Measurements from ENCODE around the gene PSKH1. TPM values are rescaled to one million over a fixed set of nuclear protein-coding genes. Genes with fewer than 3 reads are reported as not detected.

The PSKH1 gene
- total and polyA plus RNA-seq, 2 donors, result 8.8 to 12.6 TPM

DNA sequence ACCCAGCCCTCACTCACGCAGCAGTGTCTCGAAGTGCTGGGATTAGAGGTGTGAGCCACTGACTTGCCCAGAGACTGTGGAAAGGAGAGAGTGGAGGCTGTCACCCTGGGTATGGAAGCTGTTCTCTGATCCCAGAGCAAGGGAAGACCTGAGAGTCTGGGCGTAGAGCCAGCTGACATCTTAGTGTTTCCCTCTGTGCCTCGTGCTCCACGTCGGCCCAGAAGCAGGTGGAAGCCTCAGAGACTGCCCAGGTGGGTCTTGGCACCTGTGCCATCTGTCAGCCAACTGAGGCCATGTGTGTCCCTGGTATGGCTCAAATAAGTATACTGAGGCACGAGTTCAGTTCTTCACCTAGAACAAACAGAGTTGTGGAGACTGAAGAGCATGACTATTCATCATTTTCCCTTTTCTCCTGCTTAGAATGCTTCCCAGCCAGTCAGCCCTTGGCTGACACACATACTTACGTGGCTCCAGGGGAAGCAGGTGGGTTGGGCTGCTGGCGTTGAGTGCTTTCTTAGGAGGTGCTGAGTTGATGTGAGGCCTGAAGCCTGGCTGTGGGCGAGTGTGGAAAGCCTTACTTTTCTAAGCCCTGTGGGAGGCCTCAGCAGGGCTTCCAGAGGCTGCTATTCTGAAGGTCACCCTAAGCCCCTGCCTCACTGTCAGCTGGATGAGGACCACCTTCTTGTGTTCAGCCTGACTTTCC, 30.5 kb downstream of the PSKH1 start:
- no peaks in the 10 kb centered on the region for H3K9me3 ChIP-seq (ENCODE audit: control insufficient read depth in 2 of 2, insufficient read depth in 1 of 2, low read length in 1 of 2)
- DNase-seq (ENCODE audit: low read depth in 6 of 9, low spot score in 9 of 9), result no peak
- WGBS, result 95% methylated on average over 10 of the region's 10 CpGs
- no peaks in the 10 kb centered on the region for H3K4me1 ChIP-seq (ENCODE audit: control insufficient read depth in 2 of 2, insufficient read depth in 2 of 2, low read length in 2 of 2)
- no peak overlapping the region for H3K4me3 ChIP-seq (ENCODE audit: low read length in 2 of 2)
- peaks cover 35 to 52% of the 10 kb centered on the region in 2 donors for H3K36me3 ChIP-seq (ENCODE audit: control insufficient read depth in 2 of 2, insufficient read depth in 2 of 2, low read length in 1 of 2)
- H3K27ac ChIP-seq (ENCODE audit: low read depth in 1 of 2, low read length in 1 of 2), result no peak overlapping the region
- H3K27me3 ChIP-seq (ENCODE audit: control insufficient read depth in 2 of 2, insufficient read depth in 1 of 2, low read length in 1 of 2), result no peaks in the 10 kb centered on the region

GRCh38 chr16:67924140-67924906, 31.3 kb downstream of the PSKH1 start:
- no peak for DNase-seq (ENCODE audit: low read depth in 6 of 9, low spot score in 9 of 9)
- Histone ChIP-seq H3K4me3 (ENCODE audit: low read length in 2 of 2) (no peak overlapping the region), H3K27ac (ENCODE audit: low read depth in 1 of 2, low read length in 1 of 2) (no peak overlapping the region), H3K9me3 (ENCODE audit: control insufficient read depth in 2 of 2, insufficient read depth in 1 of 2, low read length in 1 of 2) (no peaks in the 10 kb centered on the region), H3K36me3 (ENCODE audit: control insufficient read depth in 2 of 2, insufficient read depth in 2 of 2, low read length in 1 of 2) (peaks cover 42 to 53% of the 10 kb centered on the region in 2 donors), H3K4me1 (ENCODE audit: control insufficient read depth in 2 of 2, insufficient read depth in 2 of 2, low read length in 2 of 2) (no peaks in the 10 kb centered on the region), H3K27me3 (ENCODE audit: control insufficient read depth in 2 of 2, insufficient read depth in 1 of 2, low read length in 1 of 2) (no peaks in the 10 kb centered on the region)
- WGBS, result 98% methylated on average over 10 of the region's 10 CpGs

- peaks cover 56 to 61% of the 10 kb centered on the region in 2 donors for H3K36me3 ChIP-seq (ENCODE audit: control insufficient read depth in 2 of 2, insufficient read depth in 2 of 2, low read length in 1 of 2)
- 91% methylated on average over 13 of the region's 13 CpGs for WGBS
Measured at GRCh38 chr16:67926181-67926750, 33.2 kb downstream of the PSKH1 start.

DNA sequence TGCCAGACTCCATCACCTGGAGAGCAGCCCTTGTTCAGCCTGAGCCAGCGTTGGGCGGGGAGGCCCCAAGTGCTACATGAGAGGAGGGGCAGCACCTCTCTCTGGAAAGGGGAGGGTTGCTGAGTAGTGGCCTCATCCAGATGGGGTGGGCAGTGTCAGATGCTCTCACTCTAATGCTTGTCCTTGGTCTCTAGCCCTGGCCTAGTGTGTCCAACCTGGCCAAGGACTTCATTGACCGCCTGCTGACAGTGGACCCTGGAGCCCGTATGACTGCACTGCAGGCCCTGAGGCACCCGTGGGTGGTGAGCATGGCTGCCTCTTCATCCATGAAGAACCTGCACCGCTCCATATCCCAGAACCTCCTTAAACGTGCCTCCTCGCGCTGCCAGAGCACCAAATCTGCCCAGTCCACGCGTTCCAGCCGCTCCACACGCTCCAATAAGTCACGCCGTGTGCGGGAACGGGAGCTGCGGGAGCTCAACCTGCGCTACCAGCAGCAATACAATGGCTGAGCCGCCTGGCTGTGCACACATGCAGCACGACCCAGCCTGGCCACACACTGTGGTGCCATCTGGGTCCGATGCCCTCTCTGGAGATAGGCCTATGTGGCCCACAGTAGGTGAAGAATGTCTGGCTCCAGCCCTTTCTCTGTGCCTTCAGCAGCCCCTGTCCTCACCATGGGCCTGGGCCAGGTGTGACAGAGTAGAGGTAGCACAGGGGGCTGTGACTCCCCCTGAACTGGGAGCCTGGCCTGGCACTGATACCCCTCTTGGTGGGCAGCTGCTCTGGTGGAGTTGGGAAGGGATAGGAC, 34.3 kb downstream of the PSKH1 start:
- H3K27ac ChIP-seq (ENCODE audit: low read depth in 1 of 2, low read length in 1 of 2), result no peak overlapping the region

More at GRCh38 chr16:67926181-67926750, 33.2 kb downstream of the PSKH1 start:
- Histone ChIP-seq H3K27me3 (ENCODE audit: control insufficient read depth in 2 of 2, insufficient read depth in 1 of 2, low read length in 1 of 2) (no peaks in the 10 kb centered on the region), H3K4me3 (ENCODE audit: low read length in 2 of 2) (no peak overlapping the region), H3K9me3 (ENCODE audit: control insufficient read depth in 2 of 2, insufficient read depth in 1 of 2, low read length in 1 of 2) (no peaks in the 10 kb centered on the region), H3K4me1 (ENCODE audit: control insufficient read depth in 2 of 2, insufficient read depth in 2 of 2, low read length in 2 of 2) (no peaks in the 10 kb centered on the region), H3K27ac (ENCODE audit: low read depth in 1 of 2, low read length in 1 of 2) (no peak overlapping the region)
- DNase-seq (ENCODE audit: low read depth in 6 of 9, low spot score in 9 of 9), result no peak

DNA sequence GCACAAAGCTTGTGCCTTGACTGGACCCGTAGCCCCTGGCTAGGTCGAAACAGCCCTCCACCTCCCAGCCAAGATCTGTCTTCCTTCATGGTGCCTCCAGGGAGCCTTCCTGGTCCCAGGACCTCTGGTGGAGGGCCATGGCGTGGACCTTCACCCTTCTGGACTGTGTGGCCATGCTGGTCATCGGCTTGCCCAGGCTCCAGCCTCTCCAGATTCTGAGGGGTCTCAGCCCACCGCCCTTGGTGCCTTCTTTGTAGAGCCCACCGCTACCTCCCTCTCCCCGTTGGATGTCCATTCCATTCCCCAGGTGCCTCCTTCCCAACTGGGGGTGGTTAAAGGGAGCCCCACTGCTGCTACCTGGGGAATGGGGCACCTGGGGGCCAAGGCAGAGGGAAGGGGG, 35.1 kb downstream of the PSKH1 start:
- no peak overlapping the region for H3K4me3 ChIP-seq (ENCODE audit: low read length in 2 of 2)
- no peak for DNase-seq (ENCODE audit: low read depth in 6 of 9, low spot score in 9 of 9)
- H3K4me1 ChIP-seq (ENCODE audit: control insufficient read depth in 2 of 2, insufficient read depth in 2 of 2, low read length in 2 of 2), result no peaks in the 10 kb centered on the region
- H3K36me3 ChIP-seq (ENCODE audit: control insufficient read depth in 2 of 2, insufficient read depth in 2 of 2, low read length in 1 of 2), result peaks cover 47 to 68% of the 10 kb centered on the region in 2 donors
- H3K27ac ChIP-seq (ENCODE audit: low read depth in 1 of 2, low read length in 1 of 2), result no peak overlapping the region
- H3K9me3 ChIP-seq (ENCODE audit: control insufficient read depth in 2 of 2, insufficient read depth in 1 of 2, low read length in 1 of 2), result no peaks in the 10 kb centered on the region
- H3K27me3 ChIP-seq (ENCODE audit: control insufficient read depth in 2 of 2, insufficient read depth in 1 of 2, low read length in 1 of 2), result no peaks in the 10 kb centered on the region
- 98% methylated on average over 7 of the region's 7 CpGs for WGBS

More for the DNA sequence above, 34.3 kb downstream of the PSKH1 start:
- WGBS, result 97% methylated on average over 22 of the region's 22 CpGs
- Histone ChIP-seq H3K27me3 (ENCODE audit: control insufficient read depth in 2 of 2, insufficient read depth in 1 of 2, low read length in 1 of 2) (no peaks in the 10 kb centered on the region), H3K4me3 (ENCODE audit: low read length in 2 of 2) (no peak overlapping the region), H3K4me1 (ENCODE audit: control insufficient read depth in 2 of 2, insufficient read depth in 2 of 2, low read length in 2 of 2) (no peaks in the 10 kb centered on the region), H3K36me3 (ENCODE audit: control insufficient read depth in 2 of 2, insufficient read depth in 2 of 2, low read length in 1 of 2) (peaks cover 54 to 70% of the 10 kb centered on the region in 2 donors), H3K9me3 (ENCODE audit: control insufficient read depth in 2 of 2, insufficient read depth in 1 of 2, low read length in 1 of 2) (no peaks in the 10 kb centered on the region)
- DNase-seq (ENCODE audit: low read depth in 6 of 9, low spot score in 9 of 9), result no peak

- Histone ChIP-seq H3K4me3 (ENCODE audit: low read length in 2 of 2) (no peak overlapping the region), H3K9me3 (ENCODE audit: control insufficient read depth in 2 of 2, insufficient read depth in 1 of 2, low read length in 1 of 2) (no peaks in the 10 kb centered on the region), H3K36me3 (ENCODE audit: control insufficient read depth in 2 of 2, insufficient read depth in 2 of 2, low read length in 1 of 2) (peaks cover 46 to 66% of the 10 kb centered on the region in 2 donors), H3K4me1 (ENCODE audit: control insufficient read depth in 2 of 2, insufficient read depth in 2 of 2, low read length in 2 of 2) (no peaks in the 10 kb centered on the region), H3K27ac (ENCODE audit: low read depth in 1 of 2, low read length in 1 of 2) (no peak overlapping the region), H3K27me3 (ENCODE audit: control insufficient read depth in 2 of 2, insufficient read depth in 1 of 2, low read length in 1 of 2) (no peaks in the 10 kb centered on the region)
- peak in 8 of 9 donors; percentile 46 to 83 (median 66) for DNase-seq (ENCODE audit: low read depth in 6 of 9, low spot score in 9 of 9)
- 65% methylated on average over 16 of the region's 16 CpGs for WGBS
Measured at GRCh38 chr16:67928561-67929364, 35.7 kb downstream of the PSKH1 start.

DNA sequence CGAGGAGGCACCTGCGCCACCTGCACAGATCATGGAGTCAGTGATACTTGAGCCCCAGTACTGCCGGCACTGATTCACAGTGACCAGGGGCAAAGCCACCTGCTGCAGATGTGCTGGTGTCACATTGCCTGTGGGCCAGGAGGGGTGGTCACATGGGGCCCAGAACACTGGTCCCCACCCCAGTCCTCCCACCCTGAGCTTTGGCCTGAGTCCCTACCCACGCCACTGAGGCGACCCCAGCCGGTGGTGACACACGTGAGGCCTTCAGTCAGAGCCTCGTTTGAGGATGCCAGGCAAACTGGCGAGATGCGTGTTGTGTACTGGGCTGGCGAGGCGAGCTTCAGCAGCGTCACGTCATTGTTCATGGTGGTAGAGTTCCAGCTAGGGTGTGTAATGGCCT, 37.1 kb downstream of the PSKH1 start:
- Histone ChIP-seq H3K4me3 (ENCODE audit: low read length in 2 of 2) (no peak overlapping the region), H3K9me3 (ENCODE audit: control insufficient read depth in 2 of 2, insufficient read depth in 1 of 2, low read length in 1 of 2) (no peaks in the 10 kb centered on the region), H3K36me3 (ENCODE audit: control insufficient read depth in 2 of 2, insufficient read depth in 2 of 2, low read length in 1 of 2) (peaks cover 51 to 77% of the 10 kb centered on the region in 2 donors), H3K4me1 (ENCODE audit: control insufficient read depth in 2 of 2, insufficient read depth in 2 of 2, low read length in 2 of 2) (peaks cover 0 to 7% of the 10 kb centered on the region in 2 donors), H3K27ac (ENCODE audit: low read depth in 1 of 2, low read length in 1 of 2) (no peak overlapping the region), H3K27me3 (ENCODE audit: control insufficient read depth in 2 of 2, insufficient read depth in 1 of 2, low read length in 1 of 2) (no peaks in the 10 kb centered on the region)
- WGBS, result 98% methylated on average over 14 of the region's 14 CpGs
- no peak for DNase-seq (ENCODE audit: low read depth in 6 of 9, low spot score in 9 of 9)

DNA sequence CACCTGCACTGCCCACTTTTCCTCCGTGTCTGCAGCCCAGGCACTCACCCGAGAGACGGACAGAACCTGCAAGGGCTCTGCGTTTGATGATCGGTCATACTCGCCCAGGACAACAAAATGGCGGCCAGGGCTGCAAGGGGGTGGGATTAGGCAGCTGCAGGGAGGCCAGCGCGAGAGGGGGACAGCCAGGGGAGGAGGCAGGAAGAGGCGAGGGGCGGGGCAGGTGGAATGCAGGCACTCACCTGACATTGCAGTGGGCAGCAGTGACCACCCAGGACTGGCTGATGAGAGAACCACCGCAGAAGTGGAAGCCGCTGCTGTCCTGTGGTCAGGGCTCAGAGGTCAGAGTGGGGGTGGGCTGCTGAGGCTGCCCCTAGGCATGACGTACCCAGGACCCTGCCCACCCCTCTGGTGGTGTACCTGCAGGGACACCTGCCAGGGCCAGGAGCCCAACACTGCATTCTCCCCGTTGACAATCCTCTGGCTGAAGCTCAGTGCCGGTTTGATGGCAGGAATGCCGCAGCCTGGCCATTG, 37.7 kb downstream of the PSKH1 start:
- peaks cover 54 to 80% of the 10 kb centered on the region in 2 donors for H3K36me3 ChIP-seq (ENCODE audit: control insufficient read depth in 2 of 2, insufficient read depth in 2 of 2, low read length in 1 of 2)

More for the DNA sequence above, 37.7 kb downstream of the PSKH1 start:
- no peak for DNase-seq (ENCODE audit: low read depth in 6 of 9, low spot score in 9 of 9)
- no peak overlapping the region for H3K27ac ChIP-seq (ENCODE audit: low read depth in 1 of 2, low read length in 1 of 2)
- peaks cover 0 to 11% of the 10 kb centered on the region in 2 donors for H3K4me1 ChIP-seq (ENCODE audit: control insufficient read depth in 2 of 2, insufficient read depth in 2 of 2, low read length in 2 of 2)
- no peaks in the 10 kb centered on the region for H3K27me3 ChIP-seq (ENCODE audit: control insufficient read depth in 2 of 2, insufficient read depth in 1 of 2, low read length in 1 of 2)
- no peaks in the 10 kb centered on the region for H3K9me3 ChIP-seq (ENCODE audit: control insufficient read depth in 2 of 2, insufficient read depth in 1 of 2, low read length in 1 of 2)
- 98% methylated on average over 17 of the region's 17 CpGs for WGBS
- H3K4me3 ChIP-seq (ENCODE audit: low read length in 2 of 2), result no peak overlapping the region

Data from thymus (tissue), 11 donors.